Activated CD4-positive, alpha-beta T cell treated with anti-CD3 and anti-CD28 coated beads, Interleukin-2, amount 10 ng/mL, durations not matched to agents 7 days and 5 days (primary cell): ENCODE data around the gene FBF1. TPM values are rescaled to one million over a fixed set of nuclear protein-coding genes. Genes with fewer than 3 reads are reported as not detected.

Experiments
- CTCF ChIA-PET: fragments of 350-600 bp; sonication (Branson Sonifier 250); formaldehyde crosslinking; loops from one replicate; lab custom pipeline; 2021; ENCODE audit warnings: antibody characterized with exemption; lab: Charles Lee
- POLR2A ChIA-PET: fragments of 350-600 bp; sonication (Branson Sonifier 250); formaldehyde crosslinking; loops from one replicate; lab custom pipeline; 2021; ENCODE audit warnings: antibody characterized with exemption; lab: Charles Lee
- DNase-seq: peaks from one replicate; pipeline ENCODE4 v3.0.0-alpha.2; 2020
- H3K27ac Mint-ChIP-seq: one replicate; pipeline ENCODE4 v1.8.0; 2021; ENCODE audit warnings: mild to moderate bottlenecking, moderate library complexity, mixed read lengths
- H3K27me3 Mint-ChIP-seq: one replicate; pipeline ENCODE4 v1.8.0; 2021; ENCODE audit warnings: mixed read lengths
- H3K36me3 Mint-ChIP-seq: one replicate; pipeline ENCODE4 v1.8.0; 2021; ENCODE audit warnings: low read depth, mixed read lengths
- H3K4me1 Mint-ChIP-seq: one replicate; pipeline ENCODE4 v1.8.0; 2021; ENCODE audit warnings: mixed read lengths
- H3K4me3 Mint-ChIP-seq: one replicate; pipeline ENCODE4 v1.8.0; 2021; ENCODE audit warnings: mild to moderate bottlenecking, moderate library complexity, mixed read lengths
- H3K9me3 Mint-ChIP-seq: one replicate; pipeline ENCODE4 v1.8.0; 2021; ENCODE audit warnings: mixed read lengths
- total RNA-seq, 2 experiments: library from RNA; stranded (reverse); gene quantifications; one replicate each; pipeline ENCODE4 v1.2.3, GENCODE V29; 2021

FBF1 gene
- total RNA-seq, 2 experiments from 2014 or later, result 21.7 to 23.5 TPM

- Mint-ChIP-seq H3K36me3 (peaks cover 3% of the 10 kb centered on the region), H3K27me3 (no peaks in the 10 kb centered on the region), H3K4me3 (no peak overlapping the region), H3K4me1 (peaks cover 22% of the 10 kb centered on the region), H3K9me3 (no peaks in the 10 kb centered on the region), H3K27ac (peak overlapping the region; percentile 60)
- POLR2A ChIA-PET, result no interaction called here
- CTCF ChIA-PET, result interaction anchor here (0.6 to 4.0 kb wide), 16 partner anchors 9 to 372 kb away, joined by 3 to 28 read pairs (median 4); partner anchors contain the start of genes FBF1 and TRIM65
- DNase-seq, result no peak
Measured at GRCh38 chr17:75906143-75906884, 34.5 kb downstream of the FBF1 start.

GRCh38 chr17:75904749-75905521, 35.9 kb downstream of the FBF1 start, which contains the start of gene MRPL38:
TSS of gene MRPL38 (minus strand) at chr17:75904884. CDS start at chr17:75904875, 9 bp downstream.
- Mint-ChIP-seq H3K27me3 (no peaks in the 10 kb centered on the region), H3K4me1 (peaks cover 20% of the 10 kb centered on the region), H3K27ac (peak within 1 kb of the TSS; percentile 94), H3K9me3 (no peaks in the 10 kb centered on the region), H3K4me3 (peak within 1 kb of the TSS; percentile 85), H3K36me3 (peaks cover 3% of the 10 kb centered on the region)
- CTCF ChIA-PET, result interaction anchor here (0.8 to 4.0 kb wide), 18 partner anchors 8 to 240 kb away, joined by 3 to 28 read pairs (median 4); partner anchors contain the start of genes FBF1 and TRIM65
- POLR2A ChIA-PET, result no interaction called here
- peak; percentile 95 for DNase-seq

GRCh38 chr17:75902406-75902805, 38.4 kb downstream of the FBF1 start:
- H3K27me3 Mint-ChIP-seq, result no peaks in the 10 kb centered on the region
- peak overlapping the region; percentile 5 for H3K27ac Mint-ChIP-seq
- POLR2A ChIA-PET, result no interaction called here
- no peak for DNase-seq
- peaks cover 21% of the 10 kb centered on the region for H3K4me1 Mint-ChIP-seq
- peaks cover 7% of the 10 kb centered on the region for H3K36me3 Mint-ChIP-seq
- CTCF ChIA-PET, result interaction anchor here (0.6 to 2.0 kb wide), 6 partner anchors 24 to 100 kb away, joined by 3 to 5 read pairs (median 4); partner anchors contain the start of genes TRIM47 and WBP2
- no peaks in the 10 kb centered on the region for H3K9me3 Mint-ChIP-seq
- H3K4me3 Mint-ChIP-seq, result no peak overlapping the region

GRCh38 chr17:75901727-75902126, 39.1 kb downstream of the FBF1 start:
- Mint-ChIP-seq H3K4me3 (no peak overlapping the region), H3K27ac (no peak overlapping the region), H3K36me3 (peaks cover 8% of the 10 kb centered on the region), H3K4me1 (peaks cover 22% of the 10 kb centered on the region), H3K9me3 (no peaks in the 10 kb centered on the region), H3K27me3 (no peaks in the 10 kb centered on the region)
- ChIA-PET POLR2A (no interaction called here), CTCF (interaction anchor here (1.4 to 2.0 kb wide), 4 partner anchors 24 to 101 kb away, joined by 3 to 5 read pairs (median 4); partner anchors contain the start of gene WBP2)
- no peak for DNase-seq

GRCh38 chr17:75900691-75901533, 39.9 kb downstream of the FBF1 start:
- POLR2A ChIA-PET, result no interaction called here
- no peaks in the 10 kb centered on the region for H3K9me3 Mint-ChIP-seq
- no peaks in the 10 kb centered on the region for H3K27me3 Mint-ChIP-seq
- CTCF ChIA-PET, result interaction anchor here (0.7 to 1.4 kb wide), 6 partner anchors 25 to 147 kb away, joined by 3 read pairs; no protein-coding TSS in a partner anchor
- no peak for DNase-seq
- no peak overlapping the region for H3K4me3 Mint-ChIP-seq
- H3K36me3 Mint-ChIP-seq, result peaks cover 8% of the 10 kb centered on the region
- H3K27ac Mint-ChIP-seq, result no peak overlapping the region
- H3K4me1 Mint-ChIP-seq, result peaks cover 16% of the 10 kb centered on the region

GRCh38 chr17:75899767-75900468, 40.9 kb downstream of the FBF1 start:
- CTCF ChIA-PET, result interaction anchor here (0.7 to 1.4 kb wide), 5 partner anchors 24 to 146 kb away, joined by 3 read pairs; no protein-coding TSS in a partner anchor
- no peak for DNase-seq
- POLR2A ChIA-PET, result no interaction called here
- Mint-ChIP-seq H3K36me3 (peaks cover 11% of the 10 kb centered on the region), H3K9me3 (no peaks in the 10 kb centered on the region), H3K4me1 (peaks cover 21% of the 10 kb centered on the region), H3K4me3 (no peak overlapping the region), H3K27ac (no peak overlapping the region), H3K27me3 (no peaks in the 10 kb centered on the region)

- Mint-ChIP-seq H3K9me3 (no peaks in the 10 kb centered on the region), H3K27me3 (no peaks in the 10 kb centered on the region), H3K36me3 (peaks cover 11% of the 10 kb centered on the region), H3K4me3 (no peak overlapping the region), H3K4me1 (peaks cover 23% of the 10 kb centered on the region), H3K27ac (no peak overlapping the region)
- POLR2A ChIA-PET, result no interaction called here
- CTCF ChIA-PET, result no interaction called here
- no peak for DNase-seq
Measured at GRCh38 chr17:75899353-75899752, 41.5 kb downstream of the FBF1 start.

GRCh38 chr17:75898791-75899190, 42.1 kb downstream of the FBF1 start:
- Mint-ChIP-seq H3K4me3 (no peak overlapping the region), H3K4me1 (peaks cover 26% of the 10 kb centered on the region), H3K9me3 (no peaks in the 10 kb centered on the region), H3K27ac (no peak overlapping the region), H3K27me3 (no peaks in the 10 kb centered on the region), H3K36me3 (peaks cover 11% of the 10 kb centered on the region)
- no peak for DNase-seq
- POLR2A ChIA-PET, result interaction anchor here (0.6 kb wide), 1 partner anchor 105 kb away, joined by 3 read pairs; no protein-coding TSS in a partner anchor
- CTCF ChIA-PET, result interaction anchor here (0.6 to 4.1 kb wide), 6 partner anchors 20 to 116 kb away, joined by 3 to 17 read pairs (median 4); partner anchors contain the start of genes TRIM47 and WBP2

- peak overlapping the region; percentile 31 for H3K27ac Mint-ChIP-seq
- H3K9me3 Mint-ChIP-seq, result no peaks in the 10 kb centered on the region
- H3K4me1 Mint-ChIP-seq, result peaks cover 25% of the 10 kb centered on the region
- H3K27me3 Mint-ChIP-seq, result no peaks in the 10 kb centered on the region
- POLR2A ChIA-PET, result interaction anchor here (0.6 kb wide), 1 partner anchor 104 kb away, joined by 3 read pairs; no protein-coding TSS in a partner anchor
- CTCF ChIA-PET, result interaction anchor here (0.7 to 4.1 kb wide), 4 partner anchors 20 to 43 kb away, joined by 3 to 17 read pairs (median 6); partner anchors contain the start of genes TRIM47 and WBP2
- H3K4me3 Mint-ChIP-seq, result peak overlapping the region; percentile 59
- H3K36me3 Mint-ChIP-seq, result peaks cover 11% of the 10 kb centered on the region
- no peak for DNase-seq
Measured at GRCh38 chr17:75898065-75898464, 42.8 kb downstream of the FBF1 start.

GRCh38 chr17:75897160-75898019, 43.5 kb downstream of the FBF1 start:
- H3K4me3 Mint-ChIP-seq, result peak overlapping the region; percentile 59
- CTCF ChIA-PET, result interaction anchor here (0.7 to 4.1 kb wide), 9 partner anchors 10 to 131 kb away, joined by 3 to 17 read pairs (median 3); partner anchors contain the start of genes TRIM47 and WBP2
- H3K27ac Mint-ChIP-seq, result peak overlapping the region; percentile 78
- H3K9me3 Mint-ChIP-seq, result no peaks in the 10 kb centered on the region
- H3K4me1 Mint-ChIP-seq, result peaks cover 25% of the 10 kb centered on the region
- no peak for DNase-seq
- peaks cover 11% of the 10 kb centered on the region for H3K36me3 Mint-ChIP-seq
- no peaks in the 10 kb centered on the region for H3K27me3 Mint-ChIP-seq
- POLR2A ChIA-PET, result interaction anchor here (0.8 to 1.1 kb wide), 2 partner anchors 53 to 64 kb away, joined by 3 read pairs; partner anchors contain the start of gene UNC13D
